ENCODE results near the gene WNT7A.

Gene WNT7A

DNA sequence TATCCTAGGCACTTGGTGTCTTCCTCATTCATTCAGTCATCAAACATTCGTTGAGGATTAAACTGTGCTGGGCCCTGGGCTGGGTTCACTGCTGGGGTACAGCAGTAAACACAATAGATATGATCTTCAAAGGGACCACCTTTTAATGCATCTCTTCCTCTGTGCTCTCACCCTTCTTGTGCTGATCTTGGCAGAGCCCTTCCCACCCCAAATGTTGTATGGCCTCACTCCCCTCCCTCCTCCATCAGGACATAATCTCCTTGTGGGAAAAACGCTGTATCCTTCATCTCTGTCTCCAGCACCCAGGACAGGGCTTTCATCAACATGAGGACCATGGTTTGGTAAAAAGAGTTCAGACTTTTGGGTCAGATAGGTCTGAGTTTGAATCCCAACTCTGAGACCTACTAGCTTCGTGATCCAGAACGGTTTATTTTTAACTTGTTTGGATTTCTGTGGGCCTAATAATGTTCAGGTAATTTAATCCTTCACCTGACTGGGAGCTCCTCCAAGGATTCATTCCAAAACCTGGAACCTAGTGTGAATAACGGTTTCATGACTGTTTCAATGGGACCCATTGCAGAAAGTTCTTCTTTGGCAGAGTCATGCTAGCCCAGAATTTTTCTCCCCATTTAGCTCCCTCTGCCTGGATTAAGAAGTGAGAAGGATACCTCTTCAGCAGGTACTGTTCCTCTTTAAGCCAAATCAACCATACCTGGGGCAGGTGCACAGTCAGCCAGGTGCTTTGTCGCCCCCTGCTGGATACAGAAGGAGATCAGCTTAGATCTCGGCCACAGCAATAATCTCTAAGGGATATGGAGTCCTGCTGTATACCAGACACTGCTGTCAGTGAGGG, 5.2 kb upstream of the WNT7A start:
- DNase-seq (ENCODE audit: low read depth): no peak

DNA sequence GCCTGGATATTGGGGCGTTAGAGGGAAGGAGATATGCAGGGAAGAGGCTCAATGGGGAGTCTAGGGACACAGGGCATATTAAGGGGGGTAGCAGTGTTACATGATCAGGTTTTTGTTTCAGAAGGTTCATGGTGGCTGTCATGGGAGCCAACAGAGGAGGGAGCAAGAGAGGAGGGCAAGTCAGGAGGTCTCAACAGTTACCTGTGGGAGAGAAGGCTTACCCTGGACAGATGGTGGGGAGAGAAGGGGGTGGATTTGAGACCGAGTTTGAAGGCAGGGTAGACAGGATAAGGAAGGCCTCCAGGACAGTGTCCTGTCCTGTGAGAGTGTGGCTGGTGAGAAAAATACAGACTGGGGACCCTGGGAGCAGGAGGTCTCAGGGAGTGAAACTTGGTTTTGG, 3.8 kb upstream of the WNT7A start:
- DNase-seq (ENCODE audit: low read depth): no peak

DNA sequence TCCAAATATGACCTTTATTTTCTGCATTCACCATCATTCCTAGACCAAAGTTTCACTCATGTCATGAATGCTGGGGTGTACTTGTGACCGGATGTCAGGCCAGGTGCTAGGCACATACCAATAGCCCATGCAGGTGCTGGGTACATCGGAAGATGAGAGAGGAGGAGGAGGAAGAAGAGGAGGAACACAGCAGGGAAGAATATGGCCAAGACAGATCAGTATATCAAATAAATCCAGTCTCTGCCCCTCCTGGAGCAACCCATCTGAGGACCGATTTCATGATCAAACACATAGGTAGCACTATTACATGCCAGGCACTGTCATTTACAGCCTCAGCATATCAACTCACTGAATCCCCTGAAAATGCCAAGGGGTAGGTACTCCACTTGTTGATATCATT, 3.0 kb upstream of the WNT7A start:
- no peak for DNase-seq (ENCODE audit: low read depth)

DNA sequence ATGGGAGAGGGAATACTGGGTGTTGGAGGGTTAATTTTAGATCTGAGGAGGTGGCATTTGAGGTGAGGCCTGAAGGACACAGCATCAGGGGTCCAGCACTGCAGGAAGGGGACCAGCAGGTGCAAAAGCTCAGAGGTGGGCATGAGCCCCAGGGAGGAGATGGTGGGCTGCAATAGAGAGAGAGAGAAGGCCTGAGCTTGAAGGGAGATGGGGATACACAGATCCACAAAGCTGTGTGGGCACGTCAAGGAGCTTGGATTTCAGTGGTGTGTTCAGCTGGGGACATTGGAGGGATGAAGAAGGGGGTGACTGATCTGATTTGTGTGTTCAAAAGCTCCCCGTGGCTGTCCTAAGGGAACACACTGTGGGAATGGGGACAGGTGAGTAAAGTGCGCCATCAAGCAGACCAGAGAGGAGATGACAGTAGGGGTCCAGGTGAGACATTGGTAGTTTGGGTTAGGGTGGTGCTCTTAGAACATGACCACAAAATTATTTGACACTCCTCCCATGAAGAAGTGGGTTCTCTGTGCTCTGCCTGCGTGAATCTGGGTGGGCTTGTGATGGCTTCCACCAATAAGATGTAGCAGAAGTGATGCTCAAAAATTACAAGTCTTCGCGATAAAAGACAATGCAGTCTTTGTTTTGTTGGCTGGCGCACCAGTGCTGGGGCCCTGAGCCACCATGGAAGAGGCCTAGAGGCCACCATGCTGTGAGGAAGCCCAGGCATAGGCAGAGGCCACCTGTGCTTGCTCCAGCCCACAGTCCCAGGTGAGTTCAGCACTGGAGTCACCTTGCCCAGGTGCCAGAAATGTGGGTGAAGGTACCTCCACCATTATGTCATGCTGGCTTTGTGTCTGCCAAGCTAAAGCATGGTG, 1.9 kb upstream of the WNT7A start:
- no peak for DNase-seq (ENCODE audit: low read depth)

DNA sequence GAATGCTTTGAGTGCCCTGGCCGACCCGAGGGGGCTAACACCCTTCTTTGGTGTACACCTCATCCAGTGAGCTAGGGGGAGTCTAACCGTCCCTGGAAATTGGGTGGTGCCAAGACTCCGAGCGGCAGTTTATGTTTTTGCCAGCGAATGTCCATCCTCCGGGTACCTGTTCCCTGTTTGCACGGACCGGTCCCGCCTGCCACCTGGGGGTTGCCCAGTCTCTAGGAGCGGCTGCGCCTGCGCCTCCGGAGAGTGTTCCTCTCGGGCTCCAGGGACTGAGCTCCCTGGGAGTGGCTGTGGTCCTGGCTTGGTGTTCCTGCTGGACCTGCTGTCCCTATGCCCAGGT, 913 bp upstream of the WNT7A start:
- no peak for DNase-seq (ENCODE audit: low read depth)

DNA sequence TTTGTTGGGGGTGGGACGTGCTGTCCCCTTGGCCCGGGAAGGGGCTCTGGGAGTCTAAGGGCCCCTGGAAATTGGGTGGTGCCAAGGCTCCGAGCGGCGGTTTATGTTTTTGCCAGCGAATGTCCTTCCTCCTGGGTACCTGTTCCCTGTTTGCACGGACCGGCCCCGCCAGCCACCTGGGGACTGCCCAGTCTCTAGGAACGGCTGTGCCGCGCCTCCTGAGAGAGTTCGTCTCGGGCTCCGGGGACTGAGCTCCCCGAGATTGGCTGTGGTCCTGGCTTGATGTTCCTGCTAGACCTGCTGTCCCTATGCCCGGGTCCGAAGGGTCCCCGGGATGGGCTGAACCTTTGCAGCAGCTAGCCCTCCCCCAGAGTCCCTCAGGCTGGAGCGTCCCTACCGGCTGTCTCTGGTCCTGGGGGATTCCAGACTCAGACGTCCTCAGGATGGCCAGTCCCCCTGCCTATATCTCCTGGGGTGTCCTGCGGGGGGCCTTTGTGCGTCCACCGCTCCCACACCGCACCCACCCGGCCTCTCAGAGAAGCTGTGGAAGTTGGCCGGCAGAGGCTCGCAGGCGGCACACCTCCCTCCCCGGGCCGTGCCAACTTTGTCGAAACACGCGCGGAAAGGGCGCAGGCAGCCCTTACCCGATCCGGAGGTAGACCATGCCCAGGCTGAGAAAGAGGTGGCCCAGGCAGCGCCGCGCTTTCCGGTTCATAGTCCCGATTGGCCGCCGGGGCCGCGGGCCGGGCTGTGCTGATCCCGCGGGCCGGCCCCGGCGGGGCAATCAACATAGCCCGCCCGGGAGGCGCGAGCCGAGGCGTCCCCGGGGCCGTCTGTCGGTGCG, 547 bp downstream of the WNT7A start:
- no peak for DNase-seq (ENCODE audit: low read depth)

DNA sequence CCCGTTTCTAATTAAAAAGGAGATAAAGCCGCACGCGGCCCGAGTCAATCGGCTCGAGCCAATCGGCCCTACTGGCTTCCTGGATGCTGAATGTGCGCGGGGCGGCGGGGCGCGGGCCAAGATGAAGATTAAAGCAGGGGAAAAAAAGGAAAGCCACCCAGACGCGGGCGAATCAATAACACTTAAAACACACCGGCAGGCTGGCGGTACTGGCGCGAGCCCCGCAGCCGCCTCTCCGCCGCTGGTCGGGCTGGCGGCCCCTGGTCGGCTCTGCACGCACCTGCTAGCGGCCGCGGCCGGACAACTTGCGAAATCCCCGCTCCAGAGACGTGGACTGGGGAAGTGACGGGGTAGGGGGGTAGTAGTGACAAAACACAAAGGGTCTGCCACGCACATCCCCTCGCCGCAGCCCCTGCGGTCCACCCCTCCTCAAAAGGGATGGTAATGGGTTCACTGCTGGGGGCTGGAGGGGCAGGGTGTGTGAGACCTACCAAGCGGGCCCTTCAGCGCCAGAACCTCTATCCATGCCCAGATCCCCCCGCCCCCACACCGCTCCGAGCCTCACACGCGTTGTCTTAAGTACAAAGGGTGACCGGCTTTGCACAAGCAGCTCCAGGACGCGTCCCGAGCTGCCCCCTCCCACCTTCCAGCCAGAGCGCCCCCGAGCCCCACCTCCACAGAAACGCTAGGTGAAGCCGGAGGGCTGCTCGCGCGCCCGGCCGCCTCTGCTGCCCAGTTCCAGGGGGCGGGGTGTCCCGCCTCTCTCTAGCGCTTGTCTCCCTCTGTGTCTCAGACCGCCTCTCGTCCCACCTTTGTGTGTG, 1.4 kb downstream of the WNT7A start:
- DNase-seq (ENCODE audit: low read depth): no peak

DNA sequence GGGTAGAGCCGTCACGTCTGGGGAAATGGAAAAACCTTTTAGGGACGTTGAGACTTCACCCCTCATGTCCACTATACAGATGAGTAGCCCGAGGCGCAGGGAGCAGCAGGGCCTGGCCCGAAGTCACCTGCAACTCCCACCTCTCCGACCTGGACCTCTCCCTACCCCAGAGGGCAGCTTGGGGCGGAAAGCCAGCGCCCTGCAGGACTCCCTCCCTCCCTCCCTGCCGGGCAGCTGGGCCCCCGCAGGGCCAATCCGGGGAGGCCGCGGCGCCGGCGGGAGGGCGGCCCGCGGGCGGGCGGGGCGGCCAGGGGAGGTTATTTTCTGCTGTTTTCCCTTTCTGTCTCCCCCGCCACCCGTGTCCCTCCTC, 2.0 kb downstream of the WNT7A start:
- DNase-seq (ENCODE audit: low read depth): no peak

DNA sequence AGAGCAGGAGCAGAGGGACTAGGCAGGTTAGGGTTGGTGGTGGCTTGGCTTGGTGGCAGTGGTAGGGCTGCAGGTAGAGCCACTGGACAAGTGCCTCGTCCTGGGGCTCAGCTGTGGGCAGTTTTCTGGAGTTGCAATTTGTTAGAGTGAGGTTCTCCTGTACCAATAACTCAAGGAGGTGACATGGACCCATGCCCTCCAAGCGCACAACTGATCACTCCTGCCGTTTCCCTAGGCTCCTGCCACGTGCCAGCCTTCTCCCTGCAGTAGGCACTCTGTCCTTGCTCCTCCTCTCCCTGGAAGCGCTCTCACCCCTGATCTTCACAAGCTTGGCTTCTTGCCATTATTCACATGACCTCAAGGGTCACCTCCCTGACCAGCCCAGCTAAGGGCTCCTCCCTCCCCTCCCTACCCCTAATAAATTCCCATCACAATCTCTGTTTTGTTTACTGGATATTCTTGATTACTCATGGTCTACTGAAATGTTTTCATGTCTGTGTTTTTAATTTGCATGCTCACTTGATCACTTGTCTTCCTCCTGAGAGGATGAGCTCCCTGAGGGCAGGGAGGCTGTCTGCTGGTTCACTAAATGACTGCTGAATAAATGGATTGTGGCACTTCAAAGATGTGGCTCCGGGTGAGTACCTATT, 3.3 kb downstream of the WNT7A start:
- DNase-seq (ENCODE audit: low read depth): no peak

DNA sequence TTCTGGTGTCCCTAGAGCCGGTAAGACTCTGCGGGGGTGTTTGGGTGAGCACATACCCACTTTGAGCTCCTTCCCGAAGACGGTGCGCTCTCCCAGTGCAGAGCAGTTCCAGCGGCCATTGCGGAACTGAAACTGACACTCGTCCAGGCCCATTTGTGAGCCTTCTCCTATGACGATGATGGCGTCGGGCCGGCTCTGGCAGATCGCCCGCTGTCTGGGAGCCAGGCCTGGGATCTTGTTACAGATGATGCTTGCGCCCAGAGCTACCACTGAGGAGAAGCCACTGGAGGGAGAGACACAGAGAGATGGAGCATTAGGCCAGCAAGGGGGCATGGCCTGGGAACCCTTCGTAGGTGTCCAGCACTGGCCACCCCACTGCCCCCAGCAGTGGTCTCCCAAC, 5.0 kb downstream of the WNT7A start:
- DNase-seq (ENCODE audit: low read depth): no peak

DNA sequence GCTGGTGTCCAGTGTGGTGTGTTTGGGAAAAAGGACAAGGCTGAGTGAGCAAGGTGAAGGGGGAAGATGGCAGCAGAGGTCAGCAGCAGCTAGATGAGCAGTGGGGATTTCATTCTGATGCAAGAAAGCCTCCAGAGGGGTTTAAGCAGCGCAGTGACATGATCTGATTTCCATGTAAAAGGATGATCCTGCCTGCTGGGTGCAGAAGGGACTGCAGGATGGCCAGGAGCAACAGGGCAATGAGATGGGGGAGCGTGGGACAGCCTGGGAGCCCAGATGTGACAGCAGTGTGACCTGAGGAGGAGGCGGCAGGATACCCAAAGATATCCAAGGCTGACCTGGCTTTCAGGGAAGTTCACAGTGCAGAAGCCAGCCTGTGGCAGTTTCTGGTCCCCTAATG, 6.1 kb downstream of the WNT7A start:
- no peak for DNase-seq (ENCODE audit: low read depth)

DNA sequence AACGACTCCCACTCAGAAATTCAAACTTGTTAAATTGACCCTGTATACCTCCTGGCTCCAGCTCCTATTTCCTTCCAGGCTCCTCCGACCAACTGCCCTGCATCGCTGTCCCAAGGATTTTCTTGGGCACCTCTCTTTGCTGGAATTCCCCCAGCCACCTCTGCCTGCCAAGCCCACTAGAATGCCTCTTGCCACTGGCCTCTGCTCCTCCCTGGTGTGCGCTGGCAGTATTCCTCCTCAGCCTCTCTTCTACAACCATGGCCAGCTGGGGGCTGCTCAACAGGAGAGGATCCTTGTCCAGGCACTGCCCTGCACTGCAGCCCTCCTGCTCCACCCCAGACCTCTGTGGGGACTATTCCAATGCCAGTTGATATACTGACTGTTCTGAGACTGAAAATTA, 7.4 kb downstream of the WNT7A start:
- DNase-seq (ENCODE audit: low read depth): no peak

DNA sequence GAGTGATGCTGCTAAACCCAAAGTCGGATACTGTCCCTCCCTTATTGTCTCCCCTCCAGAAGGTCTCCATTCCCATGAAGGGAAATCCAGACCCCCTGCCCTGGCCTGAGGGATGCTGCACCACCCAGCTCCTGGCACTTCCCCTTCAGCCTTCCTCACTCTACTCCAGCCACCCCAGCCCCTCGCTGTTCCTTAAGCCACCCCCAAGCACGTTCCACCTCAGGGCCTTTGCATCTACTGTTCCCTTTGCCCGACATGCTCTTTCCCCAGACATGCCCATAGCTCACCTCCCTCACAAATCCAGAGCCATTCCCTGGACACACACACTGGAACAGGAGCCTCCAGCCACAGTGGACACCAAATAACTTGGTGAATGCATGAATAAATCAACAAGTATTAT, 8.1 kb downstream of the WNT7A start:
- DNase-seq (ENCODE audit: low read depth): no peak

DNA sequence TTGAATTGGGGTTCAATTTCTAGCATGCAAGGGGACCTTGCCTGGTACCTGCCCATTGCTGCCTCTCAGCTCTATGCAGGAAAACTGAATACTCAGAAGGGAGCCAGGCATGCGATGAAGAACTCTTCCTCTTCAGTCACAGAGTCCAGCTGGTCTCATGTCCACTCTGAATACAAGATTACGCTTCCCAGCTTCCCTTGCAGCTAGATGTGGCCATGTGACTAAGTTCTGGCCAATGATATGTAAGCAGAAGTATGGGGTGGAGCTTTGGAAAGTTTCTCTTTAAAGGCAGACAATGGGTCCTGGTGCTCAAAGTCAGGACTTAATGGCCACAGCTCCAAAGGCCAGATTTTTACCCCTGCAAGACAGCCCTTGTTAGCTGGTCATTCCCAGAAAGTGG, 9.0 kb downstream of the WNT7A start:
- no peak for DNase-seq (ENCODE audit: low read depth)

DNA sequence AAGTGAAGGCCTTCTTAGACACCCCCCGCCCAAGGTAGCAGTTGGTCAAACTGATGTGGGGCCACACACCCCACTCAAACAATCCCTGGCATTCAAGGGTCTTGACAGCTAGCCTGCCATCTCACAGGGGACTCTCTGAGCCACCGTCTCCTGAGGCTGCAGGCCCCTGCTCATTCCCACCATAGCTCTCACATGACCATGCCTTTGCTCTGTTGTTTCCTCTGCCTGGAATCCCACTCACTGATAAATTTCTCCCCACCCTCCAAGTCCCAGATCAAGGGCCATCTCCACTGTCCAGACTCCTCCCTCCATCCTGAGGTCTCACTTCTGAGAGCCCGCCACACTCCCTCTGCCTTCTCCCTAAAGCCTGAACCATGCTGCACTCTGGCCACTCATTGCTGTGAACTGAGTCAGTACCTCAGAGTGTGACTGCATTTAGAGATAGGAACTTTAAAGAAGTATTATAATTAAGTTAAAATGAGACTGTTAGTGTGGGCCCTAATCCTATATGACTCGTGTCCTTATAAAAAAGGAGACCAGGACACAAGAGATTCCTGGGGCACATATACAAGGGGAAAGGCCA, 10.0 kb downstream of the WNT7A start:
- DNase-seq (ENCODE audit: low read depth): no peak

DNA sequence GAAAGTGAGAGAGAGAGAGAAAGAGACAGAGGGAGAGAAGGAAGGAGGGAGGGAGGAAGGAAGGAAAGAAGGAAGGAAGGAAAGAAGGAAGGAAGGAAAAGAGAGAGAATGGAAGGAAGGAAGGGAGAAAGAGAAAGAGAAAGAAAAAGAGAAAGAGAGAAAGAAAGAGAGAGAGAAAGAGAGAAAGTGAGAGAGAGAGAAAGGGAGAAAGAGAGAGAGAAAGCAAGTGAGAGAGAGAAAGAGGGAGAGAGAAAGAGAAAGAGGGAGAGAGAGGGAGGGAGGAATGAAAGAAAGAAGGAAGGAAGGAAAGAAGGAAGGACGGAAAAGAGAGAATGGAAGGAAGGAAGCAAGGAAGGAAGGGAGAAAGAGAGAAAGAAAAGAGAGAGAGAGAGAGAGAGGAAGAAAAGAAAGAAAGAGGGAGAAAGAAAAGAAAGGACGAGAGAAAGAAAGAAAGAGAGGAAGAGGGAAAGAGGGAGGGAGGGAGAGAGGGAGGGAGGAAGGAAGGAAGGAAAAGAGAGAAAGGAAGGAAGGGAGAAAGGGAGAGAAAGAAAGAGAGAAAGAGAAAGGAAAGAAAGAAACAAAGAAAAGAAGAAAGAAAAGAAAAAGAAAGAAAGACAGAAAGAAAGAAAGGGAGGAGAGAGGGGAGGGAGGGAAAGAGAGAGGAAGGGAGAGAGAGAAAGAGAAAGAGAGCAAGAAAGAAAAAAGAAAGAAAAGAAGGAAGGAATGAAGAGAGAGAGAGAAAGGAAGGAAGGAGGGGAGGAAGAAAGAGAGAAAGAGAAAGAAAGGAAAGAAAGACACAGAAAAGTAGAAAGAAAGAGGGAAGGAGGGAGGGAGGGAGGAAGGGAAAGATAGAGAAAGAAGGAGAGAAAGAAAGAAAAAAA, 10.8 kb downstream of the WNT7A start:
- no peak for DNase-seq (ENCODE audit: low read depth)

DNA sequence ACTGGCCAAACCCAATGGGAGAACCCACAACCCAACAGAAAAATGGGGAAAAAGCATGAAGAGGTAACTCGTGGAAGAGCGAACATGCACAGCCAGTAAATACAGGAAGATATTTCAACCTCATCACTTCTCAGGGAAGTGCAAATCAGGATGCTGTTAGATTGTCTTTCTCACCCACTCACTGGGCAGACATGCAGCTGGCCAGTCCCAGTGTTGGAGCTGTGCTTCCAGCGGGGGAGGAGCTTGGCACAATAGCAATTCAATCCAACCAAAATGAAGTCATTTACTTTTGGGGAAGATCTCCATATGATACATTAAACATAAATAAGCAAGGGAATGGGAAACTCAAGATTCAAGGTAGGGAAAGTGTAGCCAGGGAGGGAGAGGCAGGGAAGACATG, 12.1 kb downstream of the WNT7A start:
- no peak for DNase-seq (ENCODE audit: low read depth)

DNA sequence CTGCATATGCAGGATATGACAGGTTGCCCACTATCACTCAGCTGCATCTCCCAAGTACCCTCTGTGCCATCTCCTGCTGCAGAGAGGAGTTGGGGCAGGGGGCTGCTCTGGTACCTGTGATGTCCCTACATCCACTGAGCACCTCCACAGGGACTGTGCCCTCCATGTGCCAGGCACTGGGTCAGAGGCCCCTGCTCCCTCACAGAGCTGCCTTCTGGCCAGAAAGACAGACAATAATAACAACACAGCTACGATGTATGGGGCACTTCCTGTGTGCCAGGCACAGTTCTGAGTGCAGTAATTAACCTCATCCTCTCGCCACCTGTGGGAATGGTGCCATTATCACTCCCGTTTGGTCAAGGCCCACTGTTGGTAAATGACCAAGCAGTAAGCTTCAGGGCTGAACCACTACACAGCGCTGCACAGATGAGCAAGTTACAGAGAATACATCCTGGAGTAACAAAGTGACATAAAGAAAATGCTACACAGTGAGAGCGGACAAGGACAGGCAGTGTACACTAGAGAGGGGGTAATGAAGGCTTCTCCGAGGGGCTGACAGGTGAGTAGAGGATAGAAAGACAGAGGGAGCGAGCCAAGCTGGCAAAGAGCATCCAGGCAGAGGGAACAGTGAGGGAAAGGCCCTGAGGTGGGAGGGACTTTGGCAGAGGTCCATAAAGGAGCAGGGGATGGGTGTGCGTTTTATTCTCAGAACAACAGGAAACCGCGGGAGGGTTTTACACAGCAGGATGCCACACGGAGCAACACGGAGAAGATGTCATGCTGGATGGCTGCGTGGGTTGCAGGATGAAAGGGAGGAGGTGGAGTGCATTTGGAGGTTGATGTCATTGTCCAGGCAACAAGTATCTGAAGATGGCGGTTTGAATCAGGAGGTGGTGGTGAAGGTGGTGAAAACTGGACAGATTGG, 13.6 kb downstream of the WNT7A start:
- no peak for DNase-seq (ENCODE audit: low read depth)

DNA sequence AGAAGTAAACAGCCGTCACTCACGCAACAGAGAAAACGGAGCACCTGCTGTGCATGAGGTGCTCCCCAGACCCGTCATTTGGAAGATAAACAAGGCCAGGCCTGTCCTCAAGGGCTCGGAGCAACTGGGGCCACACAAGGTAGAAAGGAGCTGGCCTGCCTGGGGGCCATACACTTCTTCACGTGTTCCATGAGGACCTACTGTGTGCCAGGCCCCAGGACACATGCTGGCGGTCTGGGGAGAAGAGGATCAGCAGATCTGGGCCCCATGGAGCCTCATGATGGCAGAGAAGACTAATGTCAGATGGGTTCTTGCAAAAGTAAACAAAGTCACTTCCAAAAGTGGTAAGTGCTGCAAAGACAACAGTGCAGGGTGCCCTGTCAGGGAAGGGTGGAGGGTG, 14.3 kb downstream of the WNT7A start:
- DNase-seq (ENCODE audit: low read depth): no peak
